Measurements from ENCODE around the gene BGLAP.

DNA sequence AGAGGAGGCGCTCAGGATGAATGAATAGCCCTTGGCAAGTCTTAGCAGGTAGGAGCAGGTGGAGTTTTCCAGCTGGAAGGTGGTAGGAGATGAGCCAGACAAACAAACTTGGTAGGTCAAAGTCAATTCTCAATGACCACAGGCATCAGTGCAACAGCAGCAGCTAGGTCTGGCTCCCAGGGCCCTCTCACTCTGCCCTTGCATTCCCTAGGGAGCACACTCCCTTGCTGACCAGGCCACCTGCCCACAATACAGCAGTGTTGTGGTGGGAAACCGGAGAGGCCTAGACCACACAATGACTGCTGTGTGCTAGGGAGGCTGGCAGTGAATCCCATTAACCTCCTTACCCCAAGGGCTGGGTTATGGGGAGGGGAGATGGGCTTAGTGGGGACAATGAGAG lies 18.9 kb downstream of the BGLAP start:
- TF ChIP-seq, protein P1, sequence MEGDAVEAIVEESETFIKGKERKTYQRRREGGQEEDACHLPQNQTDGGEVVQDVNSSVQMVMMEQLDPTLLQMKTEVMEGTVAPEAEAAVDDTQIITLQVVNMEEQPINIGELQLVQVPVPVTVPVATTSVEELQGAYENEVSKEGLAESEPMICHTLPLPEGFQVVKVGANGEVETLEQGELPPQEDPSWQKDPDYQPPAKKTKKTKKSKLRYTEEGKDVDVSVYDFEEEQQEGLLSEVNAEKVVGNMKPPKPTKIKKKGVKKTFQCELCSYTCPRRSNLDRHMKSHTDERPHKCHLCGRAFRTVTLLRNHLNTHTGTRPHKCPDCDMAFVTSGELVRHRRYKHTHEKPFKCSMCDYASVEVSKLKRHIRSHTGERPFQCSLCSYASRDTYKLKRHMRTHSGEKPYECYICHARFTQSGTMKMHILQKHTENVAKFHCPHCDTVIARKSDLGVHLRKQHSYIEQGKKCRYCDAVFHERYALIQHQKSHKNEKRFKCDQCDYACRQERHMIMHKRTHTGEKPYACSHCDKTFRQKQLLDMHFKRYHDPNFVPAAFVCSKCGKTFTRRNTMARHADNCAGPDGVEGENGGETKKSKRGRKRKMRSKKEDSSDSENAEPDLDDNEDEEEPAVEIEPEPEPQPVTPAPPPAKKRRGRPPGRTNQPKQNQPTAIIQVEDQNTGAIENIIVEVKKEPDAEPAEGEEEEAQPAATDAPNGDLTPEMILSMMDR (conservative IDR thresholded peaks at IDR 0.05; ENCODE audit: low read depth, low read length): no peak
- TF ChIP-seq EZH2 (IDR thresholded peaks at IDR 0.05; ENCODE audit: borderline replicate concordance, low read depth, low read length, poor library complexity, severe bottlenecking): no peak
